ENCODE results near the gene ALOX15.

DNA sequence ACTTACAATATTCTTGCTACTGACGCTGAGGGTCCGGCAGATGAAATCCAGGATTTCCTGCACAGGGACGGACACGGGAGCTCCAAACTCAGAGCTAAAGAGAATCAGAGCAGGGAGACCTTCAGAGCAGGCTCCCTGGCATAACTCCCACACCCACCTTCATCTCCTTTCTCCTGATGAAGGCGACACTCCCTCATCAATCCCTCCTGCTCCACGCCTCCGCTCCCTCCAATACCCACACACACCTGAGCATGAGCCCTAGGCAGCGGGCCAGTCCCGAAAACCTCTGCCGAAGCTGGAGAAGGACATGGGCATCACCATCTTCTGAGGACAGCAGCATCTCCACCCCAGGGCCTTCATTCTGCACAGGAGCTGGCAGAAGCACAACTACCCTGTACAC is 34.3 kb upstream of the ALOX15 start:
- TF ChIP-seq, protein P1, sequence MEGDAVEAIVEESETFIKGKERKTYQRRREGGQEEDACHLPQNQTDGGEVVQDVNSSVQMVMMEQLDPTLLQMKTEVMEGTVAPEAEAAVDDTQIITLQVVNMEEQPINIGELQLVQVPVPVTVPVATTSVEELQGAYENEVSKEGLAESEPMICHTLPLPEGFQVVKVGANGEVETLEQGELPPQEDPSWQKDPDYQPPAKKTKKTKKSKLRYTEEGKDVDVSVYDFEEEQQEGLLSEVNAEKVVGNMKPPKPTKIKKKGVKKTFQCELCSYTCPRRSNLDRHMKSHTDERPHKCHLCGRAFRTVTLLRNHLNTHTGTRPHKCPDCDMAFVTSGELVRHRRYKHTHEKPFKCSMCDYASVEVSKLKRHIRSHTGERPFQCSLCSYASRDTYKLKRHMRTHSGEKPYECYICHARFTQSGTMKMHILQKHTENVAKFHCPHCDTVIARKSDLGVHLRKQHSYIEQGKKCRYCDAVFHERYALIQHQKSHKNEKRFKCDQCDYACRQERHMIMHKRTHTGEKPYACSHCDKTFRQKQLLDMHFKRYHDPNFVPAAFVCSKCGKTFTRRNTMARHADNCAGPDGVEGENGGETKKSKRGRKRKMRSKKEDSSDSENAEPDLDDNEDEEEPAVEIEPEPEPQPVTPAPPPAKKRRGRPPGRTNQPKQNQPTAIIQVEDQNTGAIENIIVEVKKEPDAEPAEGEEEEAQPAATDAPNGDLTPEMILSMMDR (conservative IDR thresholded peaks at IDR 0.05 in 1 of 2, IDR thresholded peaks at IDR 0.05 in 1 of 2; ENCODE audit: low read depth in 1 of 2, low read length in 2 of 2) = no peak
- no peak for TF ChIP-seq EZH2 (IDR thresholded peaks at IDR 0.05; ENCODE audit: low read length, missing control alignments)
